PC-9 (cell line): ENCODE measurements around the gene TANGO6.

Experiments used
- CTCF ChIP-seq: fragments of 200-600 bp; sonication (generic); conservative IDR thresholded peaks from 2 replicates; pipeline ENCODE4 v1.6.1; 2017; ENCODE audit warnings: mixed run types, antibody characterized with exemption, mild to moderate bottlenecking, moderate library complexity
- EZH2 ChIP-seq: fragments of 200-600 bp; sonication (generic); IDR thresholded peaks from 2 replicates; pipeline ENCODE4 v1.8.0; 2017; ENCODE audit warnings: antibody characterized with exemption, low read depth

GRCh38 chr16:68999114-68999513 lies 155.8 kb downstream of the TANGO6 start:
- no peak for TF ChIP-seq CTCF
- no peak for TF ChIP-seq EZH2
